Testis (tissue), 2 donors: Measurements from ENCODE around the gene SPAM1.

Experiments used
- POLR2A ChIP-seq: fragments of 450-650 bp; IDR thresholded peaks from one replicate; pipeline ENCODE4 v1.6.1; 2017; ENCODE audit warnings: antibody characterized with exemption, mild to moderate bottlenecking, moderate library complexity
- TF ChIP-seq, protein P1 (sequence below), 3 experiments: fragments of 450-650 bp in 2 of 3; fragments of 200-600 bp in 1 of 3; sonication (generic) in 1 of 3; IDR thresholded peaks; one replicate each; pipeline ENCODE4 v1.5.1; 2016 to 2019; ENCODE audit warnings: antibody characterized with exemption in 3 of 3, mild to moderate bottlenecking in 2 of 3, moderate library complexity in 1 of 3

DNA sequence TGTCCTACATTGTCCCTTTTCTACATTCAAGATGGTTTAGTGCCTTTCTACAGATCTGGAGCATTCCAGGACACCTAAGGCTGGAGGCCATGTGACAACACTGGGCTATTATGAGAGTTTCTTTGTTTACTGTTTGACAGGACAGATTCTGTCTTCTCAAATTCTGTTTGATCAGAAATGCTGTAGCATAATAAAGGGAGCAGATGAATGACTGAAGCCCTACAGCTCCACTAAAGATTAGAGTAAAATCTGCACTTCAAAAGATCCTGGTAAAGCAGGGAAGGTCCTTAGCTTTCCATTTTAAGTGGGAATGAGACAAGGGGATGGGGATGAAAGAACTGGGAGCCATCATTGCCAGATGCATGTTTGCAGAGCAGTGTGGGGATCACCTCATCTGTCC lies 69.4 kb downstream of the SPAM1 start:
- TF ChIP-seq, protein P1, sequence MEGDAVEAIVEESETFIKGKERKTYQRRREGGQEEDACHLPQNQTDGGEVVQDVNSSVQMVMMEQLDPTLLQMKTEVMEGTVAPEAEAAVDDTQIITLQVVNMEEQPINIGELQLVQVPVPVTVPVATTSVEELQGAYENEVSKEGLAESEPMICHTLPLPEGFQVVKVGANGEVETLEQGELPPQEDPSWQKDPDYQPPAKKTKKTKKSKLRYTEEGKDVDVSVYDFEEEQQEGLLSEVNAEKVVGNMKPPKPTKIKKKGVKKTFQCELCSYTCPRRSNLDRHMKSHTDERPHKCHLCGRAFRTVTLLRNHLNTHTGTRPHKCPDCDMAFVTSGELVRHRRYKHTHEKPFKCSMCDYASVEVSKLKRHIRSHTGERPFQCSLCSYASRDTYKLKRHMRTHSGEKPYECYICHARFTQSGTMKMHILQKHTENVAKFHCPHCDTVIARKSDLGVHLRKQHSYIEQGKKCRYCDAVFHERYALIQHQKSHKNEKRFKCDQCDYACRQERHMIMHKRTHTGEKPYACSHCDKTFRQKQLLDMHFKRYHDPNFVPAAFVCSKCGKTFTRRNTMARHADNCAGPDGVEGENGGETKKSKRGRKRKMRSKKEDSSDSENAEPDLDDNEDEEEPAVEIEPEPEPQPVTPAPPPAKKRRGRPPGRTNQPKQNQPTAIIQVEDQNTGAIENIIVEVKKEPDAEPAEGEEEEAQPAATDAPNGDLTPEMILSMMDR (IDR thresholded peaks at IDR 0.05) = no peak
- no peak for TF ChIP-seq POLR2A
